ENCODE results near the gene FBLN1. TPM values are rescaled to one million over a fixed set of nuclear protein-coding genes. Genes with fewer than 3 reads are reported as not detected.
A peak's percentile ranks its signal among the peaks of the same experiment; 100 is the strongest.

The FBLN1 gene
- total RNA-seq, 1 experiment from 2014 or later = 158 TPM

- CTCF ChIA-PET = no interaction called here
- POLR2A ChIA-PET (ENCODE audit: unreplicated experiment) = no interaction called here
These were observed 50.1 kb downstream of the FBLN1 start for GRCh38 chr22:45552580-45553350.

GRCh38 chr22:45553351-45554039, 50.8 kb downstream of the FBLN1 start:
- ChIA-PET POLR2A (ENCODE audit: unreplicated experiment) (interaction anchor here (0.7 kb wide), 1 partner anchor 393 kb away, joined by 3 read pairs; no protein-coding TSS in a partner anchor), CTCF (interaction anchor here (0.6 kb wide), 1 partner anchor 112 kb away, joined by 6 read pairs; no protein-coding TSS in a partner anchor)
- Histone ChIP-seq H3K9me3 (ENCODE audit: insufficient read depth, low read depth) (no peaks in the 10 kb centered on the region), H3K4me1 (replicated peaks; ENCODE audit: insufficient read depth) (peaks cover 35% of the 10 kb centered on the region), H3K79me2 (ENCODE audit: low read depth) (0 out of 2 replicates have a peak, but pooled peaks cover 6% of the 10 kb centered on the region), H3K4me3 (no peak overlapping the region), H2AFZ (no peak overlapping the region), H3F3A (ENCODE audit: insufficient read depth, low read depth) (peaks cover 35% of the 10 kb centered on the region), H3K27me3 (ENCODE audit: insufficient read depth, low read depth) (no peaks in the 10 kb centered on the region), H3K27ac (no peak overlapping the region), H3K4me2 (no peak overlapping the region), H3K36me3 (ENCODE audit: low read depth) (peaks cover 16% of the 10 kb centered on the region), H3K9me2 (ENCODE audit: insufficient read depth) (no peaks in the 10 kb centered on the region), H4K20me1 (ENCODE audit: insufficient read depth) (no peaks in the 10 kb centered on the region)
- intact Hi-C loops (cut with micrococcal nuclease; ENCODE audit: unreplicated experiment) = loop anchor here (1.0 kb wide), 2 partner anchors 112 to 284 kb away; no protein-coding TSS in a partner anchor
- peak; percentile 35 to 67 for DNase-seq
- TF ChIP-seq EZH2 (IDR thresholded peaks at IDR 0.05; ENCODE audit: low read depth) (no peak), CTCF (conservative IDR thresholded peaks at IDR 0.05) (peak; percentile 76)
- no TSS peak for BruUV-seq (replicated peaks)

More at GRCh38 chr22:45552580-45553350, 50.1 kb downstream of the FBLN1 start:
- H3K4me2 ChIP-seq = no peak overlapping the region
- no peak overlapping the region for H3K27ac ChIP-seq
- H3K36me3 ChIP-seq (ENCODE audit: low read depth) = peaks cover 22% of the 10 kb centered on the region
- peak in 1 of 2 experiments; percentile 28 for DNase-seq
- H3K9me3 ChIP-seq (ENCODE audit: insufficient read depth, low read depth) = no peaks in the 10 kb centered on the region
- H3F3A ChIP-seq (ENCODE audit: insufficient read depth, low read depth) = peaks cover 40% of the 10 kb centered on the region
- 0 out of 2 replicates have a peak, but pooled peaks cover 6% of the 10 kb centered on the region for H3K79me2 ChIP-seq (ENCODE audit: low read depth)
- H2AFZ ChIP-seq = no peak overlapping the region
- no peaks in the 10 kb centered on the region for H3K27me3 ChIP-seq (ENCODE audit: insufficient read depth, low read depth)
- H3K9me2 ChIP-seq (ENCODE audit: insufficient read depth) = no peaks in the 10 kb centered on the region
- peaks cover 38% of the 10 kb centered on the region for H3K4me1 ChIP-seq (replicated peaks; ENCODE audit: insufficient read depth)
- BruUV-seq (replicated peaks) = no TSS peak
- TF ChIP-seq EZH2 (IDR thresholded peaks at IDR 0.05; ENCODE audit: low read depth) (no peak), CTCF (conservative IDR thresholded peaks at IDR 0.05) (no peak)
- no peaks in the 10 kb centered on the region for H4K20me1 ChIP-seq (ENCODE audit: insufficient read depth)
- intact Hi-C loops (cut with micrococcal nuclease; ENCODE audit: unreplicated experiment) = loop anchor here (1.0 kb wide), 2 partner anchors 111 to 283 kb away; no protein-coding TSS in a partner anchor
- H3K4me3 ChIP-seq = no peak overlapping the region

GRCh38 chr22:45554040-45554406, 51.3 kb downstream of the FBLN1 start:
- ChIA-PET CTCF (interaction anchor here (0.6 kb wide), 1 partner anchor 112 kb away, joined by 6 read pairs; no protein-coding TSS in a partner anchor), POLR2A (ENCODE audit: unreplicated experiment) (interaction anchor here (0.7 kb wide), 1 partner anchor 392 kb away, joined by 3 read pairs; no protein-coding TSS in a partner anchor)
- no peak overlapping the region for H3K4me2 ChIP-seq
- H3K27ac ChIP-seq = no peak overlapping the region
- no peaks in the 10 kb centered on the region for H3K27me3 ChIP-seq (ENCODE audit: insufficient read depth, low read depth)
- peaks cover 30% of the 10 kb centered on the region for H3K4me1 ChIP-seq (replicated peaks; ENCODE audit: insufficient read depth)
- TF ChIP-seq EZH2 (IDR thresholded peaks at IDR 0.05; ENCODE audit: low read depth) = no peak
- no peak; the same call in 1 of the 2 replicates for TF ChIP-seq CTCF (conservative IDR thresholded peaks at IDR 0.05)
- no peaks in the 10 kb centered on the region for H3K9me2 ChIP-seq (ENCODE audit: insufficient read depth)
- intact Hi-C loops (cut with micrococcal nuclease; ENCODE audit: unreplicated experiment) = no loop called here
- no peak overlapping the region for H3K4me3 ChIP-seq
- no peaks in the 10 kb centered on the region; the same call in 1 of the 2 replicates for H3K9me3 ChIP-seq (ENCODE audit: insufficient read depth, low read depth)
- H3F3A ChIP-seq (ENCODE audit: insufficient read depth, low read depth) = peaks cover 29% of the 10 kb centered on the region
- H4K20me1 ChIP-seq (ENCODE audit: insufficient read depth) = no peaks in the 10 kb centered on the region
- H3K36me3 ChIP-seq (ENCODE audit: low read depth) = peaks cover 17% of the 10 kb centered on the region
- no peak overlapping the region for H2AFZ ChIP-seq
- 0 out of 2 replicates have a peak, but pooled peaks cover 6% of the 10 kb centered on the region for H3K79me2 ChIP-seq (ENCODE audit: low read depth)
- no peak for DNase-seq
- no TSS peak for BruUV-seq (replicated peaks)

Data from PC-9 (cell line).